Measurements from ENCODE around the gene COQ8B. TPM values are rescaled to one million over a fixed set of nuclear protein-coding genes. Genes with fewer than 3 reads are reported as not detected.
A peak's percentile ranks its signal among the peaks of the same experiment; 100 is the strongest.

Gene COQ8B
- total RNA-seq, 1 donor from 2014 or later, result 33.3 TPM

DNA sequence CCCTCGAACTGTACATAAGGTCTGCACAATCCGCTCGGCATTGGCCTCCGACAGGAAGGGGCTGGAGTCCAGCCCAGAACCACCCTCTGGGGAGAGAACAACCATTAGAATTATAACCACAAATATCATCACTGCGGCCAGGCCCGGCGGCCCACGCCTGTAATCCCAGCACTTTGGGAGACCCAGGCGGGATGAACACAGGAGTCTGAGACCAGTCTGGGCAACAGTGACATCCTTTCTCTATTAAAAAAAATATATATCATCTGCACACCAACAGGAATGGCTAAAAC, 11.4 kb downstream of the COQ8B start:
- Histone ChIP-seq H3K4me1 (no peaks in the 10 kb centered on the region), H3K27me3 (no peaks in the 10 kb centered on the region), H3K9me3 (no peaks in the 10 kb centered on the region), H3K27ac (peak overlapping the region in 1 of 2 donors; percentile 2), H3K36me3 (peaks cover 77 to 83% of the 10 kb centered on the region in 2 donors), H3K4me3 (no peak overlapping the region)
- TF ChIP-seq, protein P1, sequence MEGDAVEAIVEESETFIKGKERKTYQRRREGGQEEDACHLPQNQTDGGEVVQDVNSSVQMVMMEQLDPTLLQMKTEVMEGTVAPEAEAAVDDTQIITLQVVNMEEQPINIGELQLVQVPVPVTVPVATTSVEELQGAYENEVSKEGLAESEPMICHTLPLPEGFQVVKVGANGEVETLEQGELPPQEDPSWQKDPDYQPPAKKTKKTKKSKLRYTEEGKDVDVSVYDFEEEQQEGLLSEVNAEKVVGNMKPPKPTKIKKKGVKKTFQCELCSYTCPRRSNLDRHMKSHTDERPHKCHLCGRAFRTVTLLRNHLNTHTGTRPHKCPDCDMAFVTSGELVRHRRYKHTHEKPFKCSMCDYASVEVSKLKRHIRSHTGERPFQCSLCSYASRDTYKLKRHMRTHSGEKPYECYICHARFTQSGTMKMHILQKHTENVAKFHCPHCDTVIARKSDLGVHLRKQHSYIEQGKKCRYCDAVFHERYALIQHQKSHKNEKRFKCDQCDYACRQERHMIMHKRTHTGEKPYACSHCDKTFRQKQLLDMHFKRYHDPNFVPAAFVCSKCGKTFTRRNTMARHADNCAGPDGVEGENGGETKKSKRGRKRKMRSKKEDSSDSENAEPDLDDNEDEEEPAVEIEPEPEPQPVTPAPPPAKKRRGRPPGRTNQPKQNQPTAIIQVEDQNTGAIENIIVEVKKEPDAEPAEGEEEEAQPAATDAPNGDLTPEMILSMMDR (IDR thresholded peaks at IDR 0.05), result no peak
- DNase-seq (ENCODE audit: low spot score in 2 of 2), result no peak
- intact Hi-C loops (cut with DNase I), result no loop called here

DNA sequence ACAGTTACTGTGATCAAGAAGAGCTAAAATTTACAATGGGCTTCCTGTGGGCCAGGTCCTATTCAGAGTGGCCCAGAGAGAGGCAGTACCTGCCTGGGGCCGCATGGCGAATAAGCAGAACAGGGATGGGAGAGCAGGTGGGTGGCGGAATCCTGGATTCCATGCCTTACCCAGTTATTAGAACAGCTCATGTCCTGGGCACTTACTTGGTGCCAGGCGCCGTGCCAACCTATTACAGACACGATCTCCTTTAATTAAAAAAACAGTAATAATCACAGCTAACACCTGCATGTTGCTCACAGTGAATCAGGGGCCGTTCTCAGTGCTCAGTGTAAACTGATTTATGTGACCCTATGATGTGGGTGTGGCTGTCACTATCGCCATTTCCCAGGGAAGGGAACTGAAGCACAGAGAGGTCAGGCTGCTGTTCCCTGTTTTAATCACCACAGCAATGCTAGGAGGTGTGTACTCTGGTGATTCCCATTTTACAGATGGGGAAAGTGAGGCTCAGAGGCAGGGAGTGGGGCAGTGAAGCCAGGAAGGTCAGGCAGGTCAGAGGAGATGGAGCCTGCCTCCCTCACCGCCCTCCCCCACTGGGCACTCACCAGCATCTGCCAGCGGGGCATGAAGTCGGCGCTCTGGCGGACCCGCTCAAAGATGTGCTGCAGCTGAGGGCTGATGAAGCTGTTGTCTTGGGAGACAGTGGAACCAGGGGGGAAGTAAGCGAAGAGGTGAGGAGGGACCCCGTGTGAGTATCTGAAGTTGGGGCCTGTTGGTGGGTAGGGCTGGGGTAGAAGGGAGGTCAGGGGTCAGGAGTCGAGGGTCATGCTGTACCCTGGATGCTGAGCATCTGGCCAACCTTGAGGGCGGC, 12.0 kb downstream of the COQ8B start:
- Histone ChIP-seq H3K27ac (no peak overlapping the region), H3K4me3 (no peak overlapping the region), H3K36me3 (peaks cover 79 to 88% of the 10 kb centered on the region in 2 donors), H3K27me3 (no peaks in the 10 kb centered on the region), H3K9me3 (no peaks in the 10 kb centered on the region), H3K4me1 (no peaks in the 10 kb centered on the region)
- DNase-seq (ENCODE audit: low spot score in 2 of 2), result no peak
- intact Hi-C loops (cut with DNase I), result no loop called here
- TF ChIP-seq, protein P1 (IDR thresholded peaks at IDR 0.05), result no peak

DNA sequence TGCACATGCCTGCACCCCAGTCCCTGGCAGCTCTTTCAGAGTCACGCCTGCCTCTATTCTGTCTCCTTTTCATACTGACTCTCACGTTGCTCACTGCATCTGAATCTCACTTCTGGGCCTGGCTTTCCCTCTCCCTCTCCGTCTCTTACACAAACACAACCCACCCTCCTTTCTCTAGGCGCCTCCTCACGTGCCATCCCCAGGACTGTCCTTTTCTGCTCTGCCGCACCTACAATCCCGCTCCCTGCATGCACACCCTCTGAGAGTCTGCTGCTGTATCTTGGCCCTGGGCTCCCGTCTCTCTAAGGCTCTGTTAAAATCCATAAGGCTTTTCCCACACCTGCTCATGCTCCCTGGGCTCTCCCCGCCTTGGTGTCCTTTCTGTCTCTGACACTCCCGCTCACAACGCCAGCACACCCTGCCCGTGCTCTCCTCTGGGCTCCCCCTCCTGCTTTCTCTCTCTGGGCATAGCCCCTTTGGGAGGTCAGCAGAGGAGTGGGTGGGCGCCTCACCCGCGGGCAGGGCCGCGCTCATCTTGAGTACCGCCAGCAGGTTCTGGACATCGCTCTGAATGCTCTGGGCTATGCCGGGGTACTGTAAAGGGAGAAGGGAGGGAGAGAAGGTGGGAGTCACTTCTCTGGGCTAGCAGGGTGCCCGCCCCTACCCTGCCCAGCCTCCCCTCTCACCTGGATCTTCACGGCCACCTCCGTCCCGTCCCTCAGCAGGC, 13.5 kb downstream of the COQ8B start:
- peaks cover 74 to 78% of the 10 kb centered on the region in 2 donors for H3K36me3 ChIP-seq
- intact Hi-C loops (cut with DNase I), result no loop called here
- no peak for DNase-seq (ENCODE audit: low spot score in 2 of 2)
- H3K4me3 ChIP-seq, result no peak overlapping the region
- H3K4me1 ChIP-seq, result no peaks in the 10 kb centered on the region
- no peak overlapping the region for H3K27ac ChIP-seq
- TF ChIP-seq, protein P1 (IDR thresholded peaks at IDR 0.05), result no peak
- H3K9me3 ChIP-seq, result no peaks in the 10 kb centered on the region
- no peaks in the 10 kb centered on the region for H3K27me3 ChIP-seq

DNA sequence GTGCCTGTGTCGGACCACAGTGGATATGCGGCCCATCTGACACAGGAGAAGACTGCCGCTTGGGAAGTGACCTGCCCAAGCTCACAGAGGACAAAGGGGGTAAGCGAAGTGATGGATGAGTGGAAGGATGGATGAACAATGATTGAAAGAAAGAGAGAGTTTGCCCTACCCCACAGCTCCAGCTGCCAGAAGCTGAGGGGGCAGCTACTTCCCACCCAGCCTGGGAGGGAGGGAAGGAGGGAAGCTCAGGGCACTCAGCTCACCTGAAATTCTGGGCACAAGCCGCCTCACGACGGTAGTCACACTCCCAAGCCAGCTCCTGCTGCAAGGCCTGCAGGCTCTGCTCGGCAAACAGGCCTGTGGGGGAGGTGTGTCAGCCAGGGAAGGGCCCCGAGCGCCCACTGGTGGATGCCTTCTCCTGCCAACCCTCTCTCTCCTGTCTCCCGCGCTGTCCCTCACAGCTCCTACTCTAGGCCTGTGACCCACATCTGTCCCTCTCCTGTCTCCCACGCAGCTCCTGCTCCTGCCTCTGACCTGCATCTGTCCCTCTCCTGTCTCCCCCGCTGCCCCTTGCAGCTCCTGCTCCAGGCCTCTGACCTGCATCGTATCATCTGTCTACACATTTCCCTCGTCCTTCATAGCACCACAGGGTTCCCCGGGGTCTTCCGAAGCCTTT, 14.2 kb downstream of the COQ8B start:
- H3K27me3 ChIP-seq, result no peaks in the 10 kb centered on the region
- no peak for DNase-seq (ENCODE audit: low spot score in 2 of 2)
- H3K27ac ChIP-seq, result no peak overlapping the region
- H3K4me1 ChIP-seq, result no peaks in the 10 kb centered on the region
- intact Hi-C loops (cut with DNase I), result no loop called here
- no peaks in the 10 kb centered on the region for H3K9me3 ChIP-seq
- peaks cover 67 to 78% of the 10 kb centered on the region in 2 donors for H3K36me3 ChIP-seq
- no peak overlapping the region for H3K4me3 ChIP-seq
- TF ChIP-seq, protein P1 (IDR thresholded peaks at IDR 0.05), result no peak

DNA sequence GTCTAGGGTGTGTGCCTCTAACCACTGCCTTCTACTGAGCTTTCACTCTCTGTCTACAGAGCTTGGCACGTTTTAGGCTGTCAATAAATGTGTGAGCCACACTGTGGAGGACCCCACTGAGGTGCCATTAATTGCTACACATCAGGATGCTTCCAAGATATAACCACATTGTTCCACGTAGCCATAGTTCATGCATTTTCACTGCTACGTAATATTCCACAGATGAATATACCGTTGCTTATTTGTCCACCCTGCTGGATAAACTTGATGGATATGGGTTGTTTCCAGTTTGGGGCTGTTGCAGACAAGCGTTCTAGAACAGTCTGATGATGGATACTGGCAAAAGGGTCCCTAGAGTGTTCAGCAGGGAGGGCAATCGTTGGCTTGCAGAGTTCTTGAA, 14.9 kb downstream of the COQ8B start:
- H3K4me1 ChIP-seq, result no peaks in the 10 kb centered on the region
- TF ChIP-seq, protein P1 (IDR thresholded peaks at IDR 0.05), result no peak
- intact Hi-C loops (cut with DNase I), result no loop called here
- no peak overlapping the region for H3K4me3 ChIP-seq
- peaks cover 66 to 78% of the 10 kb centered on the region in 2 donors for H3K36me3 ChIP-seq
- no peak overlapping the region for H3K27ac ChIP-seq
- no peaks in the 10 kb centered on the region for H3K9me3 ChIP-seq
- H3K27me3 ChIP-seq, result no peaks in the 10 kb centered on the region
- DNase-seq (ENCODE audit: low spot score in 2 of 2), result no peak
